Uterus (tissue), 2 donors: Measurements from ENCODE around the gene CAPN13.

Experiments
- POLR2A ChIP-seq, 2 donors: fragments of 450-650 bp; IDR thresholded peaks; one replicate each; pipeline ENCODE4 v1.6.1; 2016; ENCODE audit warnings: antibody characterized with exemption in 2 of 2, mild to moderate bottlenecking in 1 of 2, moderate library complexity in 1 of 2
- TF ChIP-seq, protein P1 (sequence below), 4 experiments: fragments of 200-600 bp in 2 of 4; fragments of 450-650 bp in 2 of 4; sonication (generic) in 2 of 4; IDR thresholded peaks; one replicate each; pipeline ENCODE4 v1.5.1; 2016 to 2019; ENCODE audit warnings: antibody characterized with exemption in 4 of 4, mild to moderate bottlenecking in 2 of 4, moderate library complexity in 1 of 4

DNA sequence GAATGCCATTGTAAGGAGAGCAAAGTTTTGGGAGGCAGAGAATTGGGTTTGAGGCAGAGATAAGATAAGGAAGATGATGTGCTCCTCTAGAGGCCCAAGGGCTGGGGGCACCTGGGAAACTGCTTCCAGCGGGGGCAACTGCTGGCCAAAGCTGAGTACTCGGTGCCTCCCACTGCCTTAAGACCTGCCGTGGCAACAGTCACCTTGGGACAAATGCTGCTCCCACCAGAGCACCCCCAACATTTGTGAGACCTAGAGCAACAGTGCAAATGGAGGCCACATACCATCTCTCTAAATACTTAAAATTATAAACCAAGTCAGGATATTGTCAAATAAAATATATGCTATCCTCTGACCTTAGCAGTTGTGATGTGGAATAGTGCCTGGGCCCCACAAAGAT lies 127.1 kb downstream of the CAPN13 start:
- TF ChIP-seq, protein P1, sequence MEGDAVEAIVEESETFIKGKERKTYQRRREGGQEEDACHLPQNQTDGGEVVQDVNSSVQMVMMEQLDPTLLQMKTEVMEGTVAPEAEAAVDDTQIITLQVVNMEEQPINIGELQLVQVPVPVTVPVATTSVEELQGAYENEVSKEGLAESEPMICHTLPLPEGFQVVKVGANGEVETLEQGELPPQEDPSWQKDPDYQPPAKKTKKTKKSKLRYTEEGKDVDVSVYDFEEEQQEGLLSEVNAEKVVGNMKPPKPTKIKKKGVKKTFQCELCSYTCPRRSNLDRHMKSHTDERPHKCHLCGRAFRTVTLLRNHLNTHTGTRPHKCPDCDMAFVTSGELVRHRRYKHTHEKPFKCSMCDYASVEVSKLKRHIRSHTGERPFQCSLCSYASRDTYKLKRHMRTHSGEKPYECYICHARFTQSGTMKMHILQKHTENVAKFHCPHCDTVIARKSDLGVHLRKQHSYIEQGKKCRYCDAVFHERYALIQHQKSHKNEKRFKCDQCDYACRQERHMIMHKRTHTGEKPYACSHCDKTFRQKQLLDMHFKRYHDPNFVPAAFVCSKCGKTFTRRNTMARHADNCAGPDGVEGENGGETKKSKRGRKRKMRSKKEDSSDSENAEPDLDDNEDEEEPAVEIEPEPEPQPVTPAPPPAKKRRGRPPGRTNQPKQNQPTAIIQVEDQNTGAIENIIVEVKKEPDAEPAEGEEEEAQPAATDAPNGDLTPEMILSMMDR (IDR thresholded peaks at IDR 0.05) = no peak
- TF ChIP-seq POLR2A (IDR thresholded peaks at IDR 0.05) = no peak
